Ammon's horn (tissue), 1 donor: ENCODE measurements around the gene TSTD1.
"Not testable (repeated sequence)": the region's sequence is repeated elsewhere in the genome, so short reads cannot be mapped to it uniquely, and the experiment has no call there.

ENCODE experiments used
- DNase-seq: peaks from one replicate; pipeline ENCODE4 v3.0.0-alpha.2; 2016; ENCODE audit warnings: low spot score

The TSTD1 gene

DNA sequence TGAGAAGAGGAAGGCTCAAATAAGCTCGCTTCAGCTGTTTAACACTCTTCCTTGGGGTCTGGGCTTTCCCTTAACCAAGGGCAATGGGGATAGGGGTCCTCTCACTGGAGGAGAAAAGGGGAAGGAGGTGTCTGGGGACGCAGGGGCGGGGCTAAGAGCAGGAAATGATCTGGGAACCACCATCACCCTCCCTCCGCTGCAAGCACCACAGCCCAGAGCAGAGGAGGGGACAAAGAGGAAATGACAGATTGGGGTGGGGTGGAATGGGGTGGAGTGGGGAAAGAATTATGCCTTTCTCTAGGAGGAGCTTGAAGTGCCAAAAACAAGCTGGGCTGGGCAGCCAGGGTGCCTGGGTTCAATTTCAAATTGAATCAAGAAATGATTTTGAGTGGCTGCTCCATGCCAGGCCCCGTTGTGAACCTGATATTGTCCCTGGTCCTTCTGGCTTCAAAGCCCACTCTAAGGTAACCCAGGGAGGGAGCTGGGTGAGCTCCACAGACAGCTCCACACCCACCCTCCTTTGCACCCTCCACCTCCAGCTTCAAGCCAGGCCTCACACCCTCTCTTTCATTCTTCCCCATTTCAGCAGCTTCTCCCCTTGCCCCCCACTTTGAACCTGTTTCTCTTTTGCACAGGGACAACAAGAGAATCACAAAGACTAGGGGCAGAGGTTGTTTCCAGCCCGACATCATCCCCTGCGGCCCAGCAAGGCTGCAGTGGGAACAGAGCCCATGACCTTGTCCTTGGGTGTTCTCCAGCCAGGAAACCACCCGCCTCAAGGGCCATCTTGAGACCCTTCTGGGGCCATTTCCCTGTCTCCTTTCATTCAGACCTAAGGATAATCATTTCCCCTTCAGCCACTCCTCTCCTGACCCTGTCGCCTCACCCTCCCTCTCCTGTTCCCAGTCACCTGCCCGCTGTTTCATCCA is 29.8 kb upstream of the TSTD1 start:
- DNase-seq, result peak; percentile 80

DNA sequence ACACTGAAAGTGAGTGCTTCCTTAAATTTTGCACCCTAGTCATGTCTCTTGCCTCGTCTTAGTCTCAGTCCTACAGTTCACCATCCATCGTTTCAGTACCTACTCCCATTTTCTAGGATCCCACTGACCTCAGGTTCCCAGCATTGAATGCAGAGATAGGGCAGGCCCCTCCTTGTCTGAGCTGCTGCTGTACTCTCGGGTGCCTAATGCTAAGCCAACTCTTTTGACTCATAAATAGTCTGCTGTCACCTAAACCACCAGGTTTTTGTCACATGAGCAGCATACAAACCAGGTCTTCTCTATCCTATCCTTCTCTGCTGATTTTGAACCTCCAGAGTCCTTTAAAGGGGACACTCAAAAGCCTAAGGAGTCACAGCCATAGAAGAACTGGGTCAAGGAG is 27.9 kb upstream of the TSTD1 start:
- DNase-seq, result no peak

DNA sequence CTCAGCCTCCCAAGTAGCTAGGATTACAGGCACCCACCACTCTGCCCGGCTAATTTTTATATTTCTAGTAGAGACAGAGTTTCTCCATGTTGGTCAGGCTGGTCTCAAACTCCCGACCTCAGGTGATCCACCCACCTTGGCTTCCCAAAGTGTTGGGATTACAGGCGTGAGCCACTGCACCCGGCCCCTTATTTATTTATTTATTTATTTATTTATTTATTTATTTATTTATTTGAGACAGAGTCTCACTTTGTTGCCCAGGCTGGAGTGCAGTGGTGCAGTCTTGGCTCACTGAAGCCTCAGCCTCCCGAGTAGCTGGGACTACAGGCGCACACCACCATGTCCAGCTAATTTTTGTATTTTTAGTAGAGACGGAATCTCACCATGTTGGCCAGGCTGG is 26.9 kb upstream of the TSTD1 start:
- not testable (repeated sequence) for DNase-seq

DNA sequence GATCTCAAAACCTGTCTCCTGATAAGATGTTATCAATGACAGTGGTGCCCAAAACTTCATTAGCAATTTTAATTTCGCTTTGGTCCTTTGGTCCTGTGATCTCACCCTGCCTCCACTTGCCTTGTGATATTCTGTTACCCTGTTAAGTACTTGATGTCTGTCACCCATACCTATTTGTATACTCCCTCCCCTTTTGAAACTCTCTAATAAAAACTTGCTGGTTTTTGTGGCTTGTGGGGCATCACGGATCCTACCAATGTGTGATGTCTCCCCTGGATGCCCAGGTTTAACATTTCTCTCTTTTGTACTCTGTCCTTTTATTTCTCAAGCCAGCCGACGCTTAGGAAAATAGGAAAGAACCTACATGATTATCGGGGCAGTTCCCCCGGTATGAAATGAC is 25.2 kb upstream of the TSTD1 start:
- DNase-seq, result not testable (repeated sequence)

DNA sequence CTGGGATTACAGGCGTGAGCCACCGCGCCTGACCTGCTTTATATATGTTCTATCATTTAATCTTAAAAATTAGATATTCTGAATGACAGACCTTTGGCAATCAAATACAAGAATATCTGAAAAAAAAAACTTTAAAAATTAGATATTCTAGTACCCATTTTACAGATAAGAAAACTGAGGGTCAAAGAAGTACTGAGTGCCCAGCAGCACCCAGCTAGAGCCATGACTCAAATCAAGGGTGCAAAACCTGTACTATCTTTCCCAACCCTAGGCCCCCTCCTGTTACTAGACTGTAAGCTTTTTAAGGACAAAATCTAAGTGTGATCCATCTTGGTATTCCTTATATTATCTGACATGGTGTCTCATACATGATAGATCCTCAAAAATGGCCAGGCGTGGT is 22.7 kb upstream of the TSTD1 start:
- DNase-seq, result no peak

DNA sequence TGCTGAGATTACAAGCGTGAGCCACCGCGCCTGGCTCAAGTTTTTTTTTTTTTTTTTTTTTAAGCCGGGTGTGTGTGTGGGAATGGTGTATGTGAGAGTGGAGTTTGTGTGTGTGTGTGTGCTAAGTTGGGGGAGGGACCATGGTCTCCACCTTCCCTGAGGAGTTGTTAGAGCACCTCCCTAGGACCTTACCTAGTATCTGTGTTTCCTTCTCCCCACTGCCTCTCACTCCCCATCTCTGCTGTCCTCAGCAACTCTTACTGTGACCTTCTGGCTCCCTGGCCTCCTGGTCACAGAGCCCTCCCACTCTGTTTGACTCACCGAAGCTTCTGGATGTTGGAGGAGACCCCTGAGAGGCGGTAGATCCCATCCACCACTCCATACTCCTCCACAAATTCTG is 20.5 kb upstream of the TSTD1 start:
- DNase-seq, result no peak

DNA sequence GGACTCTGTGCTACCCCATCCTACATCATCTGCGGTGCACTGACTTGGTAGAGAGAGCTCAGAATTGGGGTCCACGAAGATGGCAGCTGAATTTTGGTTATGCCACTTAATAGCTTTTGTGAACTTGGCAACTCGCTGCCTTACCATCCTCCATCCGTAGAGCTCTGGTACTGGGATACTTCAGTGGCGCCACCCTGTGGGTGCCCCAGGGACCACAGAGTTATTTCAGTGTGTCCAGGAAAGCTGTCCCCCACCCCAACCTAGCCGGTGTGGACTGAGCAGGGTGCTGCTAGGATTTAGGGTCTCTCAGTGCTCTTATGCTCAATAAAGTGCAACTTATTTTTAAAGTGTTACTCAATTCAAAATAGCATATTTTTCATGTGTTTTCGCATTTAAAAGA is 16.0 kb upstream of the TSTD1 start:
- DNase-seq, result no peak

DNA sequence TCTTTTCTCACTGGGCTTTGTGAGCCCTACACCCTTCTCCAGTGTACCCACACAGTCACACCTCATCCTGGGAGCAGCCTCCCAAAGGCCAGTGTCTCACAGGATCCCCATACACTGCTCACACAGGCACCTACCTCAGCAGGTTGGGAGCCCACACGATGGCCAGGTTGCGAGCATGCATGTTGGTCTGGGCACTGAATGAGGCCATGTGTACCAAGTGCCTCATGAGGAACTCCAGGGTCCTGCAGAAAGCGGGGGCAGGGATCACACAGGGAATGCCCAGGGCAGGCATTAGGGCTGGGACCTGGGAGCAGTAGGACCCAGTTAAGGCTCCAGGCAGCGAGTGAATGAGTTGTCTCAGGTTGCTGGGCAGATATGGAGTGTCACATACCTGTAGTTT is 15.5 kb upstream of the TSTD1 start:
- DNase-seq, result no peak

DNA sequence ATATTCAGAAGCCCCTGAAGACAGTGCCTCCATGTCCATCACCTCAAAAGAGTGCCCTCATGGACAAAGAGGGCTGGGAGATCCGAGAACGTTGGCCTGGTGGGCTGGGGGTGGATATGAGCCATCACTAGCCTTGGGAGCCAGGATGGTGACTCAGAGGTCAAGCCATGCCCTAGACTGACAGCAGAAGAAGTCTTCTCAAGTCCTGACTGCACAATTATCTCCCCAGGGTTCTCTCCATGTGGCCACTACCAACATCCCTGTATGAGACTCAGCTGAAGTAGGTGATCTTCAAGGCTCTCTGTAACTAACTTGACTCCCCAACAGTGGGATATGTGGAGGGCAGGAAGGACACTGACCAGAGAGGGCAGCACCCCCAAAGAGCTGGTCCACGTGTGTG is 14.1 kb upstream of the TSTD1 start:
- no peak for DNase-seq

DNA sequence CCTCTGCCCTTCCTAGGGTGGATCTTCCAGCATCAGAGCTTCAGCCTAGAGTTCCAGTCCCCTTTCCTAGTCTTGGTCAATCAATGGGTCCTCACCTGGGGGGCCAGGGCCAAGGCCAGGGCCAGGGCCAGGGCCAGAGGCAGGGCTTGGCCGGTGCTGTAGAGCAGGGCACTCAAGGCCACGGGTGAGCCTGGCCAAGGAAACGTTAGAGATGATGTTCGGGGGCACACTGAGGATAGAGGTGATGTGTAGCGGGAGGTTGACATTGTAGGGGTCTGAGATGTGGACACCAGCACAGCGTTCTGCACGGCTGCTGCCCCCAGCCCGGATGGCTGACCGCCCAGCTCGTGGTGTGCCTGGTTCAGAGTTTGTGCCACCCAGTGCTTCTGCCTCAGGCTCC is 12.5 kb upstream of the TSTD1 start:
- no peak for DNase-seq

DNA sequence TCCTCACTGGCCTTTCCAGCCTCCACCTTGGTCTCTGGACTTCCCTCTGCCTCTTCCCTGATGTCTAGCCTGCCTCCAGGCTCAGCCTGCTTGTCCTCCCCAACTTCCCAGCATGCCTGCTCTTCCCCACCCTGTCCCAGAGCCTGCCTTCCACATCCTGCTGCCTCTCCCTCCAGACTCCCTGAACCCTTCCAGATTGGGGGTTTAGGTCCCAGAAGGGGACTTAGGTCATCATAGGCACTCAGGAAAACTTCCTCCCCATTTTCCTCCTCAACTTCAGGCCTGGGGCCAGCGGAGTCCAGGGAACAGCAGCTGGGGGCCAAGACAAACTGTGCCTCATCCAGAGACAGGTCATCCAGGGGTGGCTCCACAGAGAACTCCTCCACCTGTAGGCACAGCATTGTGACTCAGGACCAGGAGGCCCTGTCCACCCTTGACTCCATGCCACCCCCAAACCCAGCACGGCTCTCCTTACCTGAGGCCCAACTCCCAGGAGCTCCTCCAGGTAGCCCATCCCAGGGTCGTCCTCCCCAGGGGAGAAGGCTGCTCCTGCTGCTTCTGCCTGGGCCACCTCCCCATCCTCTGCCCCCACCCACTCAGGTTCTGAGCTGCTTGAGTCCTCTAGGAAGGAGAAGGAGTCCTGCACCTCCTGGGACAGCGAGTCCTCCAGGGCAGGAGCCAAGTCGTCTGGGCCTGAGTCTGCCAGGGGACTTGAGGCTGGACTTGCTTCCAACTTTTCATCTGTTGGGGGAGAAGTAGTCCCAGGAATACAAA is 10.4 kb upstream of the TSTD1 start:
- DNase-seq, result no peak

DNA sequence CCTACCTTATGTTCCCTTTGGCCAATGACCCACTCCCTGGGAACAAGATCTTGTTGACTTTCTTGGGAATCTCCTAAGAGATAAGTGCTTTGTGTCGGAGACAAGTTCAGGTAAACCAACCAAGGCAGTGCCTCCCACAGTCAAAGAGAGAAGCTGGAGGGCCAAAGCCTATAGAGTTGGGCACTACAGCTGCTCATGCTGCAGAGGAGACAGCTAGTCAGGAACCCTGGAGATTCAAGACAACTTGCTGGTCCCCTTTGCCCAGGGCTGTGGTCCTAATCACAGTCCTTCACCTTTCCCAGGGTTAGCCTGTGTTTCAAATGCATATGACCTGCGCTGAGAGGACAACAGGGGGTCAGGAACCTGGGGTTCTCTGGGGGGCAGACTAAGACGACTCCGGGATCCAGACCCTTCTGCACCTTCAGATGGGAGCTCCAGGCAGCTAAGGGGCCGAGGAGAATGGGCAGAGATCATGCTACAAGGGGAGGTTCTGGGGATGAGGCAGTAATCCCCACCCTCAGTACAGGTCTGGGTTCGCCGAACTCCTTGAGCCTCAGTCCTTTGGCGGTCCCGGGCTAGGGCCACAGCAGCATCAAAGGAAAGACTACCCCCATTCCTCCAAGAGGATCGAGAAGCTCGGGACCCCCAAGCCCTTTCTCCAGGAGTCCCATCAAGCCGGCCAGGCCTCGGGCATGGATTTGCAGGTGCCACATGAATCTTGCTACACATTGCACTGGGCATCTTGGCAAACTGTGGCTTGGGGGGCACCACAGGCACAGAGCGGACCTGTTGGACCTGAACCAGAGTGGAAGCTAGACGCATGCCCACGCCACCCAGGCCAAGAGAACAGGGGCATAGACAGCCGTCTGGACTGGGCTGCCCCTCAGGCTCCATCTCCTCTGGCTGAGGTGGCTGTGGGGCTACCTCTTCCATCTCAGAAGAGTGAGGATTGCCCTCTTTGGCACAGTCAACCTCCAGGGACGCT is 9.0 kb upstream of the TSTD1 start:
- DNase-seq, result no peak

DNA sequence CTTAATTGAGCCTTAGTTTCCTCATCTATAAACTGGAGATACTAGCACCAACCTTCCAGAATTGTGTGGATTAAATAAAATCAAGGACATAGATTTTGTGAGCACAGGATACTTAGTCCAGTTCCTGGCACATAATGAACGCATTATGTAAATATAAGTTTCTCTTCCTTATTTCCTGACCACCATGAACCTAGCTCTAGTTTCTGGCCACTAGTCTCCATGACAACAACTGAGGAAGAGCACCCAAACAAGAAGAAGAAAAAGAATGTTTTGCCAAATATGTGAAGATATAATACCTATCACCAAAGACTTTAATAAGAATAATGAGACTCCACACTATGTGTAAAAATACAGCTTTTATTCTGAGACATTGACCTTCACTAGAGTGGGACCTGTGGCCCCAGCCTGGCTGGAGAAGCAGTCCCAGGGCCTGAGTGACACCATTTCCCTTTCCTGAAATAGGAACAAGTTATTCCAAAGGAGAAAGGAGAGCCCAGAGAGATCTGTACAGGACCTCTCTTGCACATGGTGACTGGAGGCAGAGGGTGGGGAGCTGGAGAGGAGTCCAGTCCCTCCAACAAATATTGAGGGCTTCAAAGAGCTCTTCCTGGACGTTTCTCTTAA is 8.0 kb upstream of the TSTD1 start:
- DNase-seq, result no peak

DNA sequence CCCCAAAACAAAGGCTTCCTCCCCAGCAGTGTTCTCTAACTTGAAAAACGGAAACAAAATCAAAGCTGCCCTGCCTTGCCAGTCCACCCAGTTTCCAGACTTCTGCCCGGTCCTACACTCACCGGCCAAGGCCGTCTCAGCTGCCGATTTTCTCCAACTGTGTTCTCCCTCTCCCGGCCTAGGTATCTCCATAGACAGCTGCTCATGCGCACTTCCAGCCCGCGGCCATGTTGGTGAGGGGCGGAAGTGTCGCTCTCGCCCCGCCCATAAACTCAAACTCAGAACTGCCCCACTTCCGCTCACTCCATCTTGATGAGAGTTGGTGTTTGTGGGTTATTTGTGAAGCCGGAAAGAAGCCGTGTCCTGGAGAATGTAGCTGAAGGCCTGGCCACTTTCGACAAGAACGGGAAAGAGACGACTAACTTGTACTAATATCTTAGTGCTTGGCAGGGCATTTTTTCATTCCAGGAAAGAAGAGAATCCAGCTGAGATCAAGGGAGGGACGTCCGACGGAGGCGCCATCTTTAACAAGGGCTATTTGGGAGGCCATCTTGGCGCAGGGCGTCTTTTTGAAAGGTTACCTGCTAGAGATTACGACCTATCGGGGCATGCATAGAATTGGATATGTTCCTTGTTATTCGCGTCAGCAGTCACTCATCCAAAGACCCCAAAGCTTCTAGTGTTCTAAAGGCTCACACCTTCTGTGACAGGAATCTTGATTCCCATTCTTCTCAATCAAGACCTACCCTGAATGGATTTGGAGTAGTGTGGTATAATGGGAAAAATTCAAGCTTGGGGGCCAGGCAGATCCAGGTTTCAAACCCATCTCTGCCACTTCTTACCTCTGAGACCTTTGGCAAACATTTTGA is 7.2 kb upstream of the TSTD1 start, which contains the start of gene USF1:
TSS of gene USF1 (minus strand) at position 242 of the 869 bp plus-strand sequence. CDS start 2,702 bp downstream, outside the sequence.
- peak; percentile 97 for DNase-seq

DNA sequence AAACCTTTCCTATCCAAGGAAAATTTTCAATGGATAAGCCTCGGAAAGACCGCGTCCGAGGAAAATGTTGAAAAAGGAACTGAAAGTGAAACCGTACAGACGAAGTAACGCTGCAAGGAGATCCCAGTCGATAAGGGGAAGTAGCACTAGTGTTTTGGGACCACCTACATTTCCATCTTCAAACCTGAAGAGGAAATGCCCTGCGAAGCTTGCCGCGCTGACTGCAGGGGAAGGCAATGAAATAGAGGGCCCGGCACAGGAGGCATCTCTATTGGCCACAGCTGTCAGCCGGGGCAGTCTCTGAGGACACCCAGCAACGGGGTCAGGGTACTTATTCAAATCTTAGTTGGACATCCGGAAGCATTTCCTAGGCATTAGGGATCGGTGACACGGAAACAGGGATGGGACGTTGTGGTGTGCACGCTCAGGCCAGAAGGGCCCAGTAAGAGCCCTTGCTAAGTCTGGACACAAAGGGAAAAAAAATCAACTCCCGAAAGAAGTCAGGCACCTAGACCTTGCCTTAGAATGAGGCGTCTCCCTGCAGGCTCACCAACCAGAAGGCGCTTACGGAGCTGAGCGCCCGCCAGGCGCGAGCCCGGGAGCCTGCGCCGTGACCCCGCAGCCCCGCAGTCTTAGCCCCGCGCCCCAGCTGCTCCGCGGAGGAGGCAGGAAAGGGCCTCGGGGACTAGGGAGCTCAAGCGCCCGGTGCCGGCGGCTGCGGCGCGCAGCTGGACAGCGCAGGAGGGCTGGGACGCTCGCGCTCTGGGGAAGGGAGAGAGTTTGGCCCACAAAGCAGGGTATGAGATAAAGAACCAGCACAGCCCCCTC is 6.4 kb upstream of the TSTD1 start:
- peak; percentile 70 for DNase-seq

DNA sequence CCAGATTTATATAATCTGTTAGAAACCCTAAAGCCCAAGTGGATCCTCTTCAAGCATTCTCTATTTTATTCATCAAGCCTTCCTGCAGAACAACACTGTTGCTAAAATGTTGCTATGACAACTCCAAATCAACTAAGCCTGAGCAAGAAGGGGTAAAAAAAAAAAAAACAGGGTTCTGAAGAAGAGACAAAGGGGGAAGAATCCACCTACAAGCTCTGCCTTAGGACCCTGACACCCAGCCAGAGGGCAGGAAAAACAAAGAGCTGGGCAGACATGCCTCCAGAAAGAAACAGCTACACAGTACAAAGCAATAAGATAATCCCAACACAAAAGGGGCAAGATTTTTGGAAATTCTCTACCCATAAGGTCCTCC is 5.8 kb upstream of the TSTD1 start:
- DNase-seq, result no peak

DNA sequence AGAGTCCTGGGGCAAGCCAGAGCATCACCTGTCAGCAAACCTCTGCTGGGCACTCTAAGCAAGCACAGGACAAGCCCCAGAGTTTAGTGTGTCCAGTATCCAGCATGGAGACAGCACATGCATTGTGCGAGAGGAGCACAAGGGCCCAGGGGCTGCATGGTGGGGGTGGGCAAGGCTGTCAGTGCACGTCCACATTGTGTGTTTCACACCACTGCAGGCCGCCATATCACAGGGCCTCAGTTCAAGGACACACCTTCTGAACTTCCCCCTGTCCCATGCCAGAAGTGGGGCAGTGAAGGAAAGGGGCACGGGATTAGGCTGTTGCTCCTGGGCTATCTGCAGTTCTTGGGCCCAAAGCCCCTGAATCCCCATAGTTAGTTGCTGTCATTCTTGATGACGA is 782 bp upstream of the TSTD1 start:
- no peak for DNase-seq

DNA sequence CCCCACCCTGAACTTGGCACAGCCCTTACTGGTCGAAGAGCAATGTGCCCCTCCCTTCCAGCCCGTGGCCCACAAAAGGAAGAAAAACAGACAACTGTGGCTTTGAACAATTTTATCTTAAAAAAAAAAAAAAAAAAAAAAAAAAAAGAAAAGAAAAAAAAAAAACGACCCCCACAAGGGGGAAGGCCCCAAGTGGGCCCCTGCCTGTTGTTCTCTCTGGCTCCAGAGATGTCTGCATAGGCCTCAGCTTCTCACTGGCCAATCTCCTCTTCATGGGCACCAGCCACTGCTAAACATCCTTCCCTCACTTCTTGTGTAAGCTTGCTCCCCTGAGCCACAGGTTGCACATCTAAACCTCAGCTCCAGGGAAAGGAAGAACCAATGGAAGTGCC is 386 bp upstream of the TSTD1 start:
- DNase-seq, result no peak

DNA sequence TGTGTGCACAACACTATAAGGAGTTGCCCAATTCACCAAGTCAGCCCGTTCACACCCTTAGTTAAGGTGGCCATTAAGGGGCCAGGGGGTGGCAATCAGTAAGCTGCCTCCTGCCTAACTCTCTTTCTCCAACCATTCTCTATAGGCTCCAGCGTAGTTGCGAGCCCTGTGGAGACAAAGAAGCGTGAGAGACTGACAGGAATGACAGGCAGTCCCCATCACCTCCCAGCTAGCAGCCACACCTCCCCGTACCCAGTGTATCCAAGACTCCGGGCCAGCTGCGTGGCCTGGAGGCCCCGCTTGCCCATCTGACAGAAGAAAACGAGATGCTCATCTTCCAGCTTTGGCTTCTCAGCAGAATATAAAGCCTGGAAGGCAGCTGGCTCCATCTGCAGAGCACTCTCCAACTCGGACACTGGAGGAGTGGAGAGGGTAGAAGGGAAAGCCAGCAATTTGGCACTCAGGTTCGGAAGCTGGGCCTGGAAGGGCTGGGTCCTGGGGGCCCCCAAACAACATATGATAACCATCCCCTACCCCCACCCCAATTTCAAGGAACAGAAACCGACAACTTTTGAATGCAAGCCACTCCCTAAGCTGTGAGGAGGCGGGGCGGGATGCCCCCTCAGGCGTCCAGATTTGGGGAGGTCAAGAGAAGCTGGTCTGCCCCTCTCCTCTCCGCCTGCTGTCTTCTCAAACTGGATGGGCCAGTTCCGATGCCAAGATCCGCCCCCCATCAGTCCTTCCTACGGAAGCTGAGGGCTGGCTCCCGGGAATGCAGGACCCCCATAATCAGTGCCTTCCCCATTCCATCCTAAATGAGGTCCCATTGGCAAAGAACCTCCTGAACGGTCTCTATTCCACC is 872 bp downstream of the TSTD1 start:
- DNase-seq, result no peak
